ENCODE data around the gene CHAC1.

Gene CHAC1

DNA sequence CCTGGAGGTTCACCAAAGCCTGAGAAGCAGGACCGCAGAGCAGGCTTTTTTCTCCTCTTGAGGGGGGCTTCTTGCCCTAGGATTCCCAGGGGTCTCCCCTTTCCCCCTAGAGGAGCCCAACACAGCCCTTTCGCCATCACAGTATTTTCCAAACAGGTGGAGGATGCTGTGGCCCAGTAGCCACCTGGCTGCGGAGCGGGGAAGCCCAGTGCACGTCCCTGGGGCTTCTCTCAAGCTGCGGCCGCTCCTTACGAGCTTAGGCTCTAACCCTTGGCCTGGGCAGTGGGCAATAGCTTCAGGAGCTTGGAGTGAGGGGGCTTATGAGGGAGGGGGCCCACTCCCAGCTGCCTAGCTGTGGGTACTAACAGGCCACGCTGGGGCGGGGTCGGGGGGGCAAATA lies 35.7 kb upstream of the CHAC1 start:
- Mint-ChIP-seq H3K27ac (no peak overlapping the region), H3K4me1 (no peaks in the 10 kb centered on the region), H3K4me3 (no peak overlapping the region), H3K9me3 (no peaks in the 10 kb centered on the region), H3K27me3 (peaks cover 4% of the 10 kb centered on the region)
- no peak for ATAC-seq
- no peak for DNase-seq

DNA sequence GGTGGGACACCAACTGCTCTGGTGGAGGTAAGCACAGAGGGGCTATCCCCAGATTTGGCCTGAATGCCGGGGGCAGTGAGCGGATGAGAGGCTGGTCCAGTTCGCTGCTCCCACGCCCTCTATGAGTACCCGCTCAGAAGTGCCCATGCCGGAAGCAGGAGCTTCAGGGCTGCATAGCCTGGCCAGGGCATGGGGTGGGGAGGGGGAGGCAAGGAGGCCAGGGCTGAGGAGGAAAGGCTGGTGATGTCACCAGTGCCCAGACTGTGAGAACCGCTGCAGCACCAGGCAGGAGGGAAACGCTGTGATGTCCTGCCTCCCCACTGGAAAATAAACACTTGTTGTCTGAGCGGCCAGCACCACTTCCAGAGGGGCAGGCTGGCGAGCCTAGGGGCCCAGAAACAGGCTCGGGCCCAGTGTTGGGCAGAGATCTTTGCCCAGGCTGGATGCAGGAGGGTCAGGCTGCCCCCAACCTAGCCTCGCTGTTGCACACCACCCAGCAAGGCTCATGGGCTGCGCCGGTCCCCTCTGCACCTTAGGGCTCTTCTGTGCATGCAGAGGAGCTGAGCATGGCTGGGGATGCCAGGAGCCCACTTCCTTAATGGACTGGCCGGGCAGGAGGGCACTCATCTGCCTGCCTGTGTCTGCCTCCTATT lies 35.0 kb upstream of the CHAC1 start:
- DNase-seq (no peak), ATAC-seq (no peak)
- Mint-ChIP-seq H3K9me3 (no peaks in the 10 kb centered on the region), H3K4me3 (no peak overlapping the region), H3K27me3 (peaks cover 8% of the 10 kb centered on the region), H3K4me1 (no peaks in the 10 kb centered on the region), H3K27ac (no peak overlapping the region)

DNA sequence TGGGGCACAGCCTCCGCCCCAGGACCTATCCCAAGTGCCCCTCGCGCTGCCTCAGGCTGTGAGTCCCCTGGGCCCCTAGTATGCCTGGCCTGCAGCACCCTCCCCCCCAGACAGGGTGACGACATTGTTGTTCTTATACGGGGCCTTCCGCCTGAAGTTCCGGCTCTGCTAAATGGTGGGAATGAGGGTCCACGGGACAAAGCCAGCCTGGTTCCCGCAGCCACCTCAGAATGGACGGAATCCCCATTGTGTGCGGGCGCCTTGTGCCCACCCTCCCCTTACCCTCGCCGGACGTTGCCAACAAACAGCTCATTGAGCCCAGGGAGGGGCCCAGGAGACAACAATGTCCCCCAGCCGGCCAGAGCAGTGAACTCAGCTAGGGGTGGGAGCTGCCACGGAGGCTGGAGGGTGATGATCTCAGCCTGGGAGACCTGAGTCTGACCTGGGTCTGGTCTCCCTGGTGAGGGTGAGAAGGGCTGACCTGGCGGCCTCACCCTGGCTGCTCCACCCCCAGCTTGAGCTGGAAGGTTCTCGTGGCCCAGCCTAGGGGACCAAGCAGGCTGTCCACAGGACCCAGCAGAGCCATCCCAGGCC lies 34.4 kb upstream of the CHAC1 start:
- DNase-seq (no peak), ATAC-seq (no peak)
- peaks cover 12% of the 10 kb centered on the region for H3K27me3 Mint-ChIP-seq
- H3K4me3 Mint-ChIP-seq = no peak overlapping the region
- no peaks in the 10 kb centered on the region for H3K4me1 Mint-ChIP-seq
- no peaks in the 10 kb centered on the region for H3K9me3 Mint-ChIP-seq
- H3K27ac Mint-ChIP-seq = no peak overlapping the region

DNA sequence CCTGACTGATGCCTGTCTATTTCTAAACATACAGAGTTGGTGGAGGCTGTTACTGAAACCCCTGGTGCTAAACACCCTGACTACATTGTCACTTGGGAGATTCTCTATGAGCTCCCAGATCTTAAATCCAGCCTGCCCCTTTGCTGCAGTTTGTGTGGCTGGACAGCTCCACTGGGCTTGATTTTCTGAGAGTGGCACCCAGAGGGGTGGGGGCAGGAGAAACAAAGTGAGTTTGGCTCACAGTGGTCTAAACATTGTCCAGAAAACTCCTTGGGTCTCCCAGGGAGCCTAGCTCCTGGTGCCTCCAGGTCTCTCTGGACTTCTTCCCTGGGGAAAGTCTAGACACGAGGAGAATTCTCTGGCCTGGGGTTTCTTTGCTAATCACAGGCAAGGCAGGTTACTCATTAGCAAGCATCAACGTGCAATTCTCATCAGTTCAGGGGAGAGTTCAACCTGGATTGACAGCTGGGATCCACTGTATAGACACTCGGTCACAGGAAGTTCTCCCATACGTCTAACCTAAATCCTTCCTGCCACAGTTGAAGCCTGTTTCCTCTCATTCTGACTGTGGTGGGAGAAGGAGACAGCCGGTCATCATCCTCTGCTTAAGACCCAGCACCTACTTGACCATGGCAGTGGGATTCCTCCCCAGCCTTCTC lies 31.2 kb upstream of the CHAC1 start:
- H3K9me3 Mint-ChIP-seq = no peaks in the 10 kb centered on the region
- H3K4me1 Mint-ChIP-seq = peaks cover 21% of the 10 kb centered on the region
- no peak overlapping the region for H3K27ac Mint-ChIP-seq
- H3K4me3 Mint-ChIP-seq = no peak overlapping the region
- peaks cover 44% of the 10 kb centered on the region for H3K27me3 Mint-ChIP-seq
- ATAC-seq (no peak), DNase-seq (no peak)

DNA sequence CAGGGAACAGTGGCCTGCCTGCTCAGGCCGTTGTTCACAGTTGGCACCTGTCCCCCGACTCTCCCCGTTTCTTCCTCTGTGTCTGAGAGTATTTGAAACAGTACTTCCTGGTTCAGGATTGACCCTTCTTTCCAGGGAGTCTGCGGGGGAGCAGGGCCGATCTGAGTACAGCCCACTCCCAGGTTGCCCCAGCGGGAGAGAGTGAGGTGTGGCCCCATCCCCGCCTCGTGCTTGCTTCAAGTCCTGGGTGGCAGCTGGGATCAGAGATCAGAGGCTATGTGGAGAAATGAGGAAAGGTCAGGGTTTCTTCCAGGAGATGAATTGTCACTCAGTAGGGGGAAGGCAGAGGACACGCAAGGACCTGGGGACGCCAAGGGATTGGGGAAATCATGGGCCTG lies 30.7 kb upstream of the CHAC1 start:
- DNase-seq (no peak), ATAC-seq (no peak)
- Mint-ChIP-seq H3K27me3 (peaks cover 49% of the 10 kb centered on the region), H3K4me1 (peaks cover 27% of the 10 kb centered on the region), H3K27ac (peak overlapping the region in 1 of 2 donors; percentile 29), H3K9me3 (no peaks in the 10 kb centered on the region), H3K4me3 (no peak overlapping the region)

DNA sequence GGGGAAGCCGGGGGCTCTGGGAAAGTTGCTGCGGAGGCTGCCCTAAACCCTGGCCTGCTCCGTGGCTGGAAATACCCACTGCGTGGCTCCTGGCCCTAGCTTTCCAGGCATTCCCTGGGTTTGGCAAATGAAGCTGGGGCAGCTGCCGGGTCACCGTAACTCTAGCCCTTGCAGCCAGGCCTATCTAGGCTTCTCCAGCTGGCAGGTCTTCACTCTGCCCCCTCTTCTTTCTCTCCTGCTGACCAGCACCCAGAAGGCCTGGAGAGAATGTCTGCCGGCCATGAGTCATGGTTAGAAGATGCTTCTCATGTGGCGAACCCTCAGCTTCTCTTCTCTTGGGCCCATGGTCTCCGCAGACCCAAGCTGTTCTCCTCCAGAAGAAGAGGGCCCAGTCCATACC lies 29.7 kb upstream of the CHAC1 start:
- no peak overlapping the region for H3K4me3 Mint-ChIP-seq
- ATAC-seq (no peak), DNase-seq (no peak)
- H3K9me3 Mint-ChIP-seq = no peaks in the 10 kb centered on the region
- no peak overlapping the region for H3K27ac Mint-ChIP-seq
- peaks cover 59% of the 10 kb centered on the region for H3K27me3 Mint-ChIP-seq
- H3K4me1 Mint-ChIP-seq = peaks cover 36% of the 10 kb centered on the region

DNA sequence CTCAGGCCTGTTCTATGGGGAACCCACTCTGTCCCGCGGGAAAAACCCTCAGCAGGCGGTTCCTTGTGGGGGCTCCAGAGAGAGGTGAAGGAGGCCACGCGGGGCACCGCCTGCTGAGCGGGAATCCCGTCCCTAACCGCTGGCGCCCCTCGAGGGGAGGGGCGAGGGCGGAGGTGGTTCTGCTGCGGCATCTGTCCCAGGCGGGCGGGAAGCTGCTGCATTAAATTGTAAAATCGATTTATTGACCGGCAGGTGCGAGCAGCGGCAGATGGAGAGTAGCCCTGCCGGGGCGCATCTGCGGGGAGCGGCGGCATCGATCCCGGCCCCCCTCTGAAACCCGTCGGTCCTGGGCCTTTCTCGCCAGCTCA lies 27.8 kb upstream of the CHAC1 start:
- no peak for ATAC-seq
- Mint-ChIP-seq H3K4me1 (peaks cover 55% of the 10 kb centered on the region), H3K27me3 (peaks cover 78% of the 10 kb centered on the region), H3K4me3 (no peak overlapping the region), H3K27ac (no peak overlapping the region), H3K9me3 (no peaks in the 10 kb centered on the region)
- DNase-seq = no peak

DNA sequence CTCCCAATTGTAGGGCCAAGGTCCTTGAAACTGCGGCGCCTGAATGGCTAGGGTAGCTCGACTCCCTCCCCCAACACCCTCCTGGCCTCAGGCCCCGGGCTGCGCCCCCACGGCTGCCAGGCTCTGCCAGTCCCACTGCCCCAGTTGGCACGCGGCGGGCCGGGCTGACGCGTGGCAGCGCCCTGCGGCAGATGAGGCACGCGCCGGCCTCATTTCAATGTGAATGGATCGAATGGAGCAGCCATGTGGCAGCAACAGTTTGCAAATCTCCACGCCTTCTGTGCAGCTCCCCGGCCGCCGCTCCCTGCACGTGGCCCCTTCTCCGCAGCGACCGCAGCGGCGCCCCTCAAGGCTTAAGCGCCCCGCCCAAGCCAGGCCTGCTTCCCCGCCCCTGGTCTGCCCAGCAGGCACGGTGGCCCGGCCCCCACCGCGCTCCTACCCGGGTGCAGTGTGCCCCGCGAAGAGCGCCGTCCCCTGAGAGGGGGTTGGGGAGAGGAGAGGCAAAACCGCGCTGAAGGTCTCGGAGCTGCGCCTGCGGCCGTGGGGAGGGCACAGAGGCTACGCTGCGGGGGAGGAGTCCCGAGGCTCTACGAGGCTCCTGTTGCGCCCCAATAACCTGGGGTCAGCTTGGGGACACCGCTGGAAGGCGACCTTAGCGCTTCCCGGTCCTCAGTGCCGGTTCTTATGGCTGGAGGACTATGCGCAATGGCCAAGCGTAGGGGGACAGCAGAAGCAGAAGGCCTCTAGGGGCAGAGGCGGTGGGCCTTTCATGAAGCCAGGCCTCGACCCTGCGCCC lies 27.2 kb upstream of the CHAC1 start:
- Mint-ChIP-seq H3K4me3 (peak overlapping the region; percentile 26 to 71), H3K4me1 (peaks cover 60% of the 10 kb centered on the region), H3K27ac (peak overlapping the region in 1 of 2 donors; percentile 42), H3K27me3 (peaks cover 84% of the 10 kb centered on the region), H3K9me3 (no peaks in the 10 kb centered on the region)
- DNase-seq (no peak), ATAC-seq (peak; percentile 7)

DNA sequence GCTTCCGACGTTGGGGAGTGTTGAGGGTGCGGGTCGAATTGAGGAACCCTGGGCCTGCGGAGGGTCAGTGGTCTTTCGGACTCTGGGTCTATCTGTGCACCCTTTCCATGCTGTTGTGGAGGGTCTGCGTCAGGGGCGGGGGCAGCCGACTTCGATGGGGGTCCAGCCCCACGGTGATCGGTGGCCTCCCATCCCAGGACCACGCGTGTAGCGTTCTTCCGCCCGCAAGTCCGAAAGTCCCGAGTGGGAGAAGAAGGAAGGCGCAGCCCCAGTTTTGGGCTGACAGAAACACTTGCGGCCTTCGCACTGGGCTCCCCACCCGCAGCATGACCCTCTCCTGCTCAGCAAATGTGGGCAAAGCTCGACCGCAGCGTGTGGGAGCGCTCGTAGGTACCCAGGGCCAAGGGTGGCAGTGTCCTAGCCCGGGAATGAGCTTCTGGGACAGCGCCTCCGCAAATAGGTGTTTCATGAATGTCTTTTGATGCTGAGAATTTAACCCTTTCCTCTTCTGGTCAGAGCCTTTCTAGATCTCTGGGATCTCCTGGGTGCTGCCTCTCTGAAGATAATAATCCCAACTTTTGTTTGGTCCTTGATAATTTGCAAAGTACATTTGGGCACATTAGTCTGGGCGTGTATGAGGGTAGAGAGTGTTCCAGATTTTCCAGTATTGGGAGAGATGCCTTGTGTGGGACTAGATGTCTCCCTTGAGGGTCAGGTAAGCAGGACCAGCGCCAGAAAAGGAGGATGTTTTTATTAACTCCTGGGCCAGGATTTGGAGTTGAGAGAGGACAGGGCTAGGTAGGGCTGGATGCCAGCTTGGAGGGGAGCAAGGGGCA lies 26.4 kb upstream of the CHAC1 start:
- Mint-ChIP-seq H3K9me3 (no peaks in the 10 kb centered on the region), H3K4me1 (peaks cover 64% of the 10 kb centered on the region), H3K27ac (no peak overlapping the region), H3K4me3 (peak overlapping the region; percentile 38 to 71), H3K27me3 (peaks cover 92% of the 10 kb centered on the region)
- no peak for DNase-seq
- ATAC-seq = no peak

DNA sequence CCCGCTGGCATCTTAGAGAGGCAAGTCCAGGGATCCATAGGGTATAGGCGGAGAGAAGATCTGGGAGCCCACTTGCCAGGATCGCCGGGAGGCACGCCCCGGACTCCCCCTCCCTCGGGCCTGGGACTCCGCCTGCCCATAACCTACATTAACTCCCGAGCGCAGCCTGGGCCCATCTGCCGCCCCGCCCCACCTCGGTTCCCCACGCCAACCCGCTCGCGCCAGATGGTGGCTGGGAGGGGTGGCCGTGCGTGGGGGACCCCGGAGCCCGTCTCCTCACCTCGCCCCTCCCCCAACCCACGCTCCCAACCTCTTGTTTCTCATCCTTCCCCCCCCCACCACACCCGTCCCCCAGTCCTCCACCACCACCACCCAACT lies 25.8 kb upstream of the CHAC1 start:
- peaks cover 96% of the 10 kb centered on the region for H3K27me3 Mint-ChIP-seq
- no peaks in the 10 kb centered on the region for H3K9me3 Mint-ChIP-seq
- ATAC-seq = no peak

DNA sequence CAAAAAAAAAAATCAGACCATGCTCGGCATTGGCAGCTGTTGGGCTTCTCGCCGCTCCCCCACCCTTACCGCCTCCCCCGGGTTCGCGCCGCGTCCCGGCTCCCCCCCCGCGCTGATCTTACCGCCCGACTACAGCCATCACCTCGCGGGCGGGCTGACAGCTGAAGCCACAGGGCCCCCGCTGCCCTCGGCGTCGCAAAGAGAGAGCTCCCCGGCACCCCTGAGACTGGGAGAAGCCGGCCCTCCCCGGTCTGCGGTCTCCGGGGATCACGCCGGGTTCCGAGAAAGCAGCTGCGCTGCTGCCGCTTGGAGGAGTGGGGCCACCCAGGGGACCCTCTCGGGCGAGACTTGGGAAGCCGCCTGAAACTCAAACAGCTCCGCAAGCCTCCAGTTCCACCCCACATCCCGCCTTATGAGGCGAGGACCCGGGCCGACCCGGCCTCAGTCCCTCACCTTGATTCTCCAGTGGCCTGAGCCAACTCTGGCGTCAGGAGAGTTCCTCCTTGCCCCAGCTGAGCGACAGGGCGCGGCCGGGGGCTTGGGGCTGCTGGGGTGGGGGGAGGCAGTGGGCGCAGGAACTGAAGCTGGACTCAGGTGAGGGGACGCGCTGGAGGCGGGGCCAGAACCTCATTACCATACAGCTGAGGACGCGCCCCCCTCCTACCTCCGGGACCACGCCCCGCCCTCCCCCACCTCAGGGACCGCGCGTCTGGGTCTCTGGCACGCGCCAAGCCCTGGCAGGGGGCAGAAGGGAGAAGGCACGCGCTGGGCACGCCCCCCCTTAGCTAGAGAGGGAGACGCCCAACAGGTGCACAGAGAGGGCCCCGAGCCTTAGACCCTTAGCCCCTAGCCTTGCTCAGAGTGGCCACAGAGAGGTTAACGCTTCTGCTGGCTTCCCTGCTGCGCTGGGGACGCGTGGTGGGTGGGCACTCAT lies 25.1 kb upstream of the CHAC1 start:
- Mint-ChIP-seq H3K27ac (peak overlapping the region in 1 of 2 donors; percentile 62), H3K9me3 (no peaks in the 10 kb centered on the region), H3K4me1 (peaks cover 73% of the 10 kb centered on the region), H3K27me3 (peaks cover 95% of the 10 kb centered on the region), H3K4me3 (peak overlapping the region; percentile 68 to 81)
- no peak for DNase-seq
- ATAC-seq = no peak

More for the DNA sequence above, 25.8 kb upstream of the CHAC1 start:
- Mint-ChIP-seq H3K4me3 (peak overlapping the region; percentile 54 to 71), H3K4me1 (peaks cover 70% of the 10 kb centered on the region), H3K27ac (no peak overlapping the region)
- no peak for DNase-seq

DNA sequence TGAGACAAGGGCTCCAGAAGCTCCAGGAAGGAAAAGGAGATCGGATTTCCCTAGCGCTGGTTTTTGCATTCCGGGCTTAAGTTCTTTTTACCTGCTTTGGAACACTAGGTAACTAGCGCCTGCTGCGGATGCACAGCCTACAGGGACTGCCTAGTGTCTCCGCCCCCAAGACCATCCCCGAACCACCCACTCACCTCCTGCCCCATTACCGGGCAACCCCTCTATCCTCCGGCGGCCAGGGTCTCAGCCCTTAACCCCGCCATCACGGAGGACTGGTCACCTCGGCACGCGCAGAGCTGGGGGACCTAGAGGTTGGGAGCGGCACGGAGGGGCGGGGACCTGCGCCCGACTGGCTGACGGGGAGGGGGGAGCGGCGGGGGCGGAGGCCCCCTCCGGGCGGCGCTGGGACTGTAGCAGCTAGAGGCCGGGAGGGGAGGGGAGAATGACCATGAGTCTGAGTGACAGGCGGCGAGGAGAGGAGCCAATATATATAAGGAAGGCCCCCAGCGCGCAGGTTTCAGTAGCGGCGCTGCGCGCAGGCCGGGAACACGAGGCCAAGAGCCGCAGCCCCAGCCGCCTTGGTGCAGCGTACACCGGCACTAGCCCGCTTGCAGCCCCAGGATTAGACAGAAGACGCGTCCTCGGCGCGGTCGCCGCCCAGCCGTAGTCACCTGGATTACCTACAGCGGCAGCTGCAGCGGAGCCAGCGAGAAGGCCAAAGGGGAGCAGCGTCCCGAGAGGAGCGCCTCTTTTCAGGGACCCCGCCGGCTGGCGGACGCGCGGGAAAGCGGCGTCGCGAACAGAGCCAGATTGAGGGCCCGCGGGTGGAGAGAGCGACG lies 24.2 kb upstream of the CHAC1 start, which contains the start of gene DLL4:
Gene DLL4, plus strand, starts transcription at position 520 of the 839 bp plus-strand sequence. CDS start 329 bp downstream, outside the sequence.
- peaks cover 73% of the 10 kb centered on the region for H3K4me1 Mint-ChIP-seq
- DNase-seq (peak; percentile 48 to 51), ATAC-seq (peak; percentile 49)
- peaks cover 96% of the 10 kb centered on the region for H3K27me3 Mint-ChIP-seq
- H3K4me3 Mint-ChIP-seq = peak within 1 kb of the TSS; percentile 68 to 81
- H3K27ac Mint-ChIP-seq = peak within 1 kb of the TSS; percentile 14 to 62
- H3K9me3 Mint-ChIP-seq = no peaks in the 10 kb centered on the region

DNA sequence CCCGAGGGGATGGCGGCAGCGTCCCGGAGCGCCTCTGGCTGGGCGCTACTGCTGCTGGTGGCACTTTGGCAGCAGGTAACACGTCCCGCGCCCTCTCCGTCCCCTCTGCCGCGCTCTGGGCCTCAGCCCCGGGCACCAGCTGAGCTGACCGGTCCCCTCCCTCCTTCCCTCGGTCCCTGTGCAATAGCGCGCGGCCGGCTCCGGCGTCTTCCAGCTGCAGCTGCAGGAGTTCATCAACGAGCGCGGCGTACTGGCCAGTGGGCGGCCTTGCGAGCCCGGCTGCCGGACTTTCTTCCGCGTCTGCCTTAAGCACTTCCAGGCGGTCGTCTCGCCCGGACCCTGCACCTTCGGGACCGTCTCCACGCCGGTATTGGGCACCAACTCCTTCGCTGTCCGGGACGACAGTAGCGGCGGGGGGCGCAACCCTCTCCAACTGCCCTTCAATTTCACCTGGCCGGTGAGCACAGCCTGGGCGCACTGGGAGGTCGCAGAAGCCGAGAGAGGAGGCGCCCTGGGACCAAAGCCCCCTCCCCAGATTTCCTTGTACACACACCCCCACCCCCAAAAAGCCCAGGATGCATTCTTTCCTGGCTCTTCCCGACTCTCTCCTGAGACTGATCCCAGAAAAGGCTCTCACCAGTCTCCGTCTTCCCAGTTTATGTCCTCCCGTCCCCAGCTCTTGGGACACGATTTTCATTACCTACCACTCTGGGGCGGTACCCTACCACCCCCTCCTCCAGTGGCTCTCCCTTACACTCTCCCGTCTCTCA lies 23.4 kb upstream of the CHAC1 start:
- H3K4me1 Mint-ChIP-seq = peaks cover 73% of the 10 kb centered on the region
- ATAC-seq (no peak), DNase-seq (no peak)
- peak overlapping the region; percentile 68 to 81 for H3K4me3 Mint-ChIP-seq
- H3K27me3 Mint-ChIP-seq = peaks cover 88% of the 10 kb centered on the region
- no peaks in the 10 kb centered on the region for H3K9me3 Mint-ChIP-seq
- peak overlapping the region in 1 of 2 donors; percentile 14 for H3K27ac Mint-ChIP-seq
